CD4-positive, alpha-beta T cell (primary cell): ENCODE data around the gene ADCK2. TPM values are rescaled to one million over a fixed set of nuclear protein-coding genes. Genes with fewer than 3 reads are reported as not detected.
"Not testable (repeated sequence)": the region's sequence is repeated elsewhere in the genome, so short reads cannot be mapped to it uniquely, and the experiment has no call there.

Experiments used
- ATAC-seq: fragments of 200-7000 bp; cut with Tn5 transposase; one replicate; pipeline ENCODE4 v1.10.0; 2022; ENCODE audit warnings: mild to moderate bottlenecking; ENCODE audit not compliant: poor library complexity
- CTCF ChIA-PET: fragments of 350-600 bp; sonication (Branson Sonifier 250); formaldehyde crosslinking; loops from one replicate; lab custom pipeline; 2021; ENCODE audit warnings: antibody characterized with exemption, inconsistent platforms; lab: Charles Lee
- POLR2A ChIA-PET: fragments of 350-600 bp; sonication (Branson Sonifier 250); formaldehyde crosslinking; loops from one replicate; lab custom pipeline; 2021; ENCODE audit warnings: antibody characterized with exemption, inconsistent platforms; lab: Charles Lee
- DNase-seq, 14 experiments: peaks; one replicate each; pipeline ENCODE4 v3.0.0-alpha.2; 2013 to 2020; ENCODE audit warnings: mixed read lengths in 2 of 14
- H3K27ac ChIP-seq, 2 donors: one replicate each; pipeline versions ENCODE4 v1.5.1 to v1.7.0; 2013; ENCODE audit warnings: low read length in 2 of 2, low read depth in 1 of 2, mild to moderate bottlenecking in 1 of 2
- H3K27me3 ChIP-seq, 2 experiments: 1 replicate in 1 of 2; 2 replicates in 1 of 2; pipeline versions ENCODE4 v1.6.1 to v1.7.0; 2013; ENCODE audit warnings: low read length in 2 of 2, control low read depth in 1 of 2, mild to moderate bottlenecking in 1 of 2, moderate library complexity in 1 of 2; ENCODE audit not compliant: insufficient read depth in 2 of 2, control insufficient read depth in 1 of 2
- H3K36me3 ChIP-seq: one replicate; pipeline ENCODE4 v1.6.1; 2013; ENCODE audit warnings: low read length, control low read depth; ENCODE audit not compliant: insufficient read depth
- H3K4me1 ChIP-seq: one replicate; pipeline ENCODE4 v1.6.1; 2013; ENCODE audit warnings: low read length, control low read depth; ENCODE audit not compliant: insufficient read depth
- H3K4me3 ChIP-seq: one replicate; pipeline ENCODE4 v1.5.1; 2013; ENCODE audit warnings: mild to moderate bottlenecking, low read length, moderate library complexity
- H3K9me3 ChIP-seq, 2 experiments: 1 replicate in 1 of 2; 2 replicates in 1 of 2; pipeline versions ENCODE4 v1.6.1 to v1.7.0; 2013; ENCODE audit warnings: low read length in 2 of 2, mild to moderate bottlenecking in 2 of 2, control low read depth in 1 of 2, moderate library complexity in 1 of 2; ENCODE audit not compliant: control insufficient read depth in 1 of 2, insufficient read depth in 1 of 2
- H3K27ac Mint-ChIP-seq: one replicate; pipeline ENCODE4 v1.8.0; 2020; ENCODE audit warnings: mixed read lengths
- H3K27me3 Mint-ChIP-seq: one replicate; pipeline ENCODE4 v1.8.0; 2021; ENCODE audit warnings: mixed read lengths
- H3K36me3 Mint-ChIP-seq: one replicate; pipeline ENCODE4 v1.8.0; 2021; ENCODE audit warnings: low read depth, mixed read lengths
- H3K4me1 Mint-ChIP-seq: one replicate; pipeline ENCODE4 v1.8.0; 2021; ENCODE audit warnings: low read depth, mixed read lengths
- H3K4me3 Mint-ChIP-seq: one replicate; pipeline ENCODE4 v1.8.0; 2020; ENCODE audit warnings: mild to moderate bottlenecking, mixed read lengths
- H3K9me3 Mint-ChIP-seq: one replicate; pipeline ENCODE4 v1.8.0; 2020; ENCODE audit warnings: mixed read lengths
- intact Hi-C, 2 experiments: fragments of 100-400 bp; cut with DNase I in 1 of 2; cut with micrococcal nuclease in 1 of 2; formaldehyde crosslinking; loops; one replicate each; pipeline versions ENCODE4 v1.15.1 to v1.9.0; 2023 to 2025; cut with DNase I, micrococcal nuclease
- total RNA-seq, 174 experiments: library from RNA in 2 of 174; stranded (reverse) in 2 of 174; gene quantifications; one replicate each; pipeline ENCODE4 v1.2.3 and lab custom pipeline; 2021 to 2026
- TF ChIP-seq, protein P1 (sequence below): fragments of 200-600 bp; IDR thresholded peaks from one replicate; pipeline ENCODE4 v1.8.0; 2022; ENCODE audit warnings: antibody characterized with exemption, mild to moderate bottlenecking

ADCK2 gene
- total RNA-seq, 2 experiments from 2014 or later, result 14.8 to 15.7 TPM

- ATAC-seq (no peak), DNase-seq (peak in 4 of 14 experiments; percentile 12 to 41 (median 23))
- Mint-ChIP-seq H3K4me3 (peak overlapping the region; percentile 85), H3K27ac (peak overlapping the region; percentile 90), H3K9me3 (no peaks in the 10 kb centered on the region), H3K27me3 (no peaks in the 10 kb centered on the region), H3K36me3 (peaks cover 46% of the 10 kb centered on the region), H3K4me1 (peaks cover 32% of the 10 kb centered on the region)
- no peaks in the 10 kb centered on the region for H3K27me3 ChIP-seq
- ChIA-PET CTCF (no interaction called here), POLR2A (interaction anchor here (0.8 to 2.7 kb wide), 4 partner anchors 21 to 339 kb away, joined by 3 to 20 read pairs (median 12); partner anchors contain the start of genes MRPS33 and NDUFB2)
- intact Hi-C loops, result loop anchor here in 1 of 2 experiments (5.0 kb wide), 4 partner anchors 198 to 342 kb away; partner anchors contain the start of genes BRAF, MKRN1 and RAB19
- H3K4me3 ChIP-seq, result no peak overlapping the region
- no peaks in the 10 kb centered on the region for H3K9me3 ChIP-seq
- H3K4me1 ChIP-seq, result peaks cover 29% of the 10 kb centered on the region
- H3K27ac ChIP-seq, result no peak overlapping the region
- peaks cover 19% of the 10 kb centered on the region for H3K36me3 ChIP-seq
- TF ChIP-seq, protein P1, sequence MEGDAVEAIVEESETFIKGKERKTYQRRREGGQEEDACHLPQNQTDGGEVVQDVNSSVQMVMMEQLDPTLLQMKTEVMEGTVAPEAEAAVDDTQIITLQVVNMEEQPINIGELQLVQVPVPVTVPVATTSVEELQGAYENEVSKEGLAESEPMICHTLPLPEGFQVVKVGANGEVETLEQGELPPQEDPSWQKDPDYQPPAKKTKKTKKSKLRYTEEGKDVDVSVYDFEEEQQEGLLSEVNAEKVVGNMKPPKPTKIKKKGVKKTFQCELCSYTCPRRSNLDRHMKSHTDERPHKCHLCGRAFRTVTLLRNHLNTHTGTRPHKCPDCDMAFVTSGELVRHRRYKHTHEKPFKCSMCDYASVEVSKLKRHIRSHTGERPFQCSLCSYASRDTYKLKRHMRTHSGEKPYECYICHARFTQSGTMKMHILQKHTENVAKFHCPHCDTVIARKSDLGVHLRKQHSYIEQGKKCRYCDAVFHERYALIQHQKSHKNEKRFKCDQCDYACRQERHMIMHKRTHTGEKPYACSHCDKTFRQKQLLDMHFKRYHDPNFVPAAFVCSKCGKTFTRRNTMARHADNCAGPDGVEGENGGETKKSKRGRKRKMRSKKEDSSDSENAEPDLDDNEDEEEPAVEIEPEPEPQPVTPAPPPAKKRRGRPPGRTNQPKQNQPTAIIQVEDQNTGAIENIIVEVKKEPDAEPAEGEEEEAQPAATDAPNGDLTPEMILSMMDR, result no peak
These were observed 2.4 kb downstream of the ADCK2 start for GRCh38 chr7:140674899-140675701.

DNA sequence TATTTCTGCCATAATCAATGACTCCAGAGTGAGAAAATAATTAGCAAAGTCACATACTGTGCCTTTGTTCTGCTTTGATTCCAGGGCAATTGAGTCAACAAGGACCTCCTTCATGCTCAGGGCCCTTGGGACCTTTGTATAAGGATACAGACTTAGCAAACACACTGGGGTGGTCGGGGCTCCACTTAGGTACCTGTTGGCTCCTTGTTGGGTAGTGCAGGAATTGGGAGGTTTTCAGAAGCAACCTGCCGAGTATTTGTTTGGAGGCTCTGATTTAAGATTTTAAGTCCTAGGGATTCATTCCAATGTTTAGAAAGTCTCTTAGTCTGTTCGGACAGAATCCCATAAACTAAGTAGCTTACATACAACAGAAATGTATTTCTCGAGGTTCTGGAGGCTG, 3.0 kb downstream of the ADCK2 start:
- Histone ChIP-seq H3K4me3 (no peak overlapping the region), H3K4me1 (peaks cover 29% of the 10 kb centered on the region), H3K27ac (no peak overlapping the region), H3K9me3 (no peaks in the 10 kb centered on the region), H3K27me3 (no peaks in the 10 kb centered on the region), H3K36me3 (peaks cover 25% of the 10 kb centered on the region)
- no peak for ATAC-seq
- intact Hi-C loops, result no loop called here
- peaks cover 32% of the 10 kb centered on the region for H3K4me1 Mint-ChIP-seq
- H3K27ac Mint-ChIP-seq, result peak overlapping the region; percentile 90
- TF ChIP-seq, protein P1, result no peak
- peaks cover 53% of the 10 kb centered on the region for H3K36me3 Mint-ChIP-seq
- ChIA-PET POLR2A (interaction anchor here (1.2 kb wide), 1 partner anchor 21 kb away, joined by 4 read pairs; the partner anchor contains the start of gene NDUFB2), CTCF (no interaction called here)
- H3K27me3 Mint-ChIP-seq, result no peaks in the 10 kb centered on the region
- peak overlapping the region; percentile 60 for H3K4me3 Mint-ChIP-seq
- H3K9me3 Mint-ChIP-seq, result no peaks in the 10 kb centered on the region
- no peak for DNase-seq

DNA sequence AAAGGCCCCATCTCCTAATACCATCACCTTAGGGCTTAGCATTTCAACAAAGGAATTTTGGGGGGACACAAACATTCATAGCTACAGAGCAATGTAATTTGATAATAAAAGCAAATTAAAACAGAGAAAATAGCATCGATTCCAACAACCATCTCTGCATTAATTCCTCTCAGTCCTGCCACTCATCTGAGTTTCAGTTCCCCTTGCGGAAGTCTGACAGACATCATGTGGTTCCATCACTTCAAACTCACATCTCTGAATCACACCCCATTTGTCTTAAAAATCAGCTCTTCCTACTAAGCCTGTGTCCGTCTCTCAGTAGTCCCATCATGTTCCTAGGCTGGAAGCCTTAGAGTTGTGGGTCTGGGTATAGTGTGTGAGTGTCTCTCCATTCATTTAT, 3.6 kb downstream of the ADCK2 start:
- H3K27ac ChIP-seq, result no peak overlapping the region
- no peaks in the 10 kb centered on the region for H3K27me3 ChIP-seq
- H3K9me3 ChIP-seq, result no peaks in the 10 kb centered on the region
- peaks cover 32% of the 10 kb centered on the region for H3K4me1 Mint-ChIP-seq
- no peak overlapping the region for H3K4me3 Mint-ChIP-seq
- H3K36me3 ChIP-seq, result peaks cover 29% of the 10 kb centered on the region
- H3K36me3 Mint-ChIP-seq, result peaks cover 57% of the 10 kb centered on the region
- peaks cover 29% of the 10 kb centered on the region for H3K4me1 ChIP-seq
- TF ChIP-seq, protein P1, result no peak
- no peak overlapping the region for H3K4me3 ChIP-seq
- POLR2A ChIA-PET, result no interaction called here
- DNase-seq, result peak in 2 of 14 experiments; percentile 52 to 59
- intact Hi-C loops, result no loop called here
- CTCF ChIA-PET, result no interaction called here
- no peaks in the 10 kb centered on the region for H3K9me3 Mint-ChIP-seq
- no peak for ATAC-seq
- H3K27me3 Mint-ChIP-seq, result no peaks in the 10 kb centered on the region
- no peak overlapping the region for H3K27ac Mint-ChIP-seq

DNA sequence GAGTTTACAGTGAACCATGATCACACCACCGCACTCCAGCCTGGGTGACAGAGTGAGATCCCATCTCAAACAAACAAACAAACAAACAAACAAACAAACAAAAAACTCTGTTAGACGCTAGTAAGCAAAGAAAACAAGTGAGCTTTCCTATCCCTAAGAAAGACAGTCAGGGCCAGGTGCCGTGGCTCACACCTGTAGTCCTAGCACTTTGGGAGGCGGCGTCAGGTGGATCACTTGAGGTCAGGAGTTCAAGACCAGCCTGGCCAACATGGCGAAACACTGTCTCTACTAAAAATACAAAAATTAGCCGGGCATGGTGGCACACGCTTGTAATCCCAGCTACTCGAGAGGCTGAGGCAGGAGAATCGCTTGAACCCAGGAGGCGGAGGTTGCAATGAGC, 4.2 kb downstream of the ADCK2 start:
- peaks cover 59% of the 10 kb centered on the region for H3K36me3 Mint-ChIP-seq
- ATAC-seq, H3K27ac ChIP-seq, H3K9me3 Mint-ChIP-seq, H3K4me3 ChIP-seq, intact Hi-C loops, H3K27me3 Mint-ChIP-seq, DNase-seq, H3K4me3 Mint-ChIP-seq, H3K27ac Mint-ChIP-seq, H3K27me3 ChIP-seq, H3K9me3 ChIP-seq, POLR2A ChIA-PET, CTCF ChIA-PET: not testable (repeated sequence)
- H3K36me3 ChIP-seq, result peaks cover 31% of the 10 kb centered on the region
- H3K4me1 ChIP-seq, result peaks cover 29% of the 10 kb centered on the region
- peaks cover 31% of the 10 kb centered on the region for H3K4me1 Mint-ChIP-seq
